Fibroblast of lung (primary cell): ENCODE data around the gene PABPN1L.

Experiments used
- CTCF ChIP-seq, 2 donors: IDR thresholded peaks in 1 of 2; conservative IDR thresholded peaks in 1 of 2; 1 replicate in 1 of 2; 2 replicates in 1 of 2; pipeline ENCODE4 v1.5.1; 2011 to 2012; ENCODE audit warnings: low read length in 2 of 2, control low read depth in 1 of 2, inconsistent platforms in 1 of 2, low read depth in 1 of 2, mild to moderate bottlenecking in 1 of 2
- EZH2 ChIP-seq: IDR thresholded peaks from 2 replicates; pipeline ENCODE4 v1.5.1; 2012; ENCODE audit warnings: low read length, control low read depth, mild to moderate bottlenecking; ENCODE audit errors: missing control alignments

GRCh38 chr16:88896238-88897070 lies 30.0 kb upstream of the PABPN1L start:
- TF ChIP-seq CTCF (conservative IDR thresholded peaks at IDR 0.05 in 1 of 2, IDR thresholded peaks at IDR 0.05 in 1 of 2; ENCODE audit: low read depth in 1 of 2, low read length in 2 of 2) (no peak), EZH2 (no peak)
